K562 (cell line): ENCODE data around the gene CDT1. TPM values are rescaled to one million over a fixed set of nuclear protein-coding genes. Genes with fewer than 3 reads are reported as not detected.

Source experiments
- ERF ChIP-seq: fragments of 450-650 bp; formaldehyde crosslinking; IDR thresholded peaks from 2 replicates; pipeline ENCODE4 v1.4.0; 2020; ENCODE audit warnings: mild to moderate bottlenecking, mixed read lengths
- ESRRA ChIP-seq: fragments of 450-650 bp; IDR thresholded peaks from 2 replicates; pipeline ENCODE4 v1.6.1; 2014; ENCODE audit warnings: low read depth, mild to moderate bottlenecking, moderate library complexity, borderline replicate concordance
- GTF2A2 ChIP-seq: IDR thresholded peaks from 2 replicates; pipeline ENCODE4 v1.6.1; 2016; ENCODE audit warnings: mild to moderate bottlenecking, missing genetic modification characterization, missing compliant biosample characterization
- KLF10 ChIP-seq: fragments of 250-450 bp; sonication (Bioruptor Pico); IDR thresholded peaks from 2 replicates; pipeline ENCODE4 v1.6.1; 2021; ENCODE audit warnings: matching md5 sums
- KLF6 ChIP-seq: fragments of 250-450 bp; sonication (Bioruptor Pico); IDR thresholded peaks from 2 replicates; pipeline ENCODE4 v1.4.0; 2020; ENCODE audit warnings: mild to moderate bottlenecking, moderate library complexity, borderline replicate concordance
- MEF2A ChIP-seq: IDR thresholded peaks from 2 replicates; pipeline ENCODE4 v1.6.1; 2011; ENCODE audit warnings: low read depth, mild to moderate bottlenecking, low read length, moderate library complexity; ENCODE audit not compliant: control insufficient read depth
- MEF2D ChIP-seq: conservative IDR thresholded peaks from 2 replicates; pipeline ENCODE4 v1.6.1; 2016; ENCODE audit warnings: low read depth, missing genetic modification characterization, missing compliant biosample characterization
- NCOA6 ChIP-seq: fragments of 450-650 bp; IDR thresholded peaks from 2 replicates; pipeline ENCODE4 v1.6.1; 2017; ENCODE audit warnings: mild to moderate bottlenecking
- NUFIP1 ChIP-seq: fragments of 450-650 bp; IDR thresholded peaks from 2 replicates; pipeline ENCODE4 v1.6.1; 2018; ENCODE audit not compliant: partially characterized antibody
- PTRF ChIP-seq: fragments of 450-650 bp; IDR thresholded peaks from 2 replicates; pipeline ENCODE4 v1.6.1; 2016; ENCODE audit warnings: mild to moderate bottlenecking, missing genetic modification characterization, missing compliant biosample characterization
- PYGO2 ChIP-seq: fragments of 450-650 bp; IDR thresholded peaks from 2 replicates; pipeline ENCODE4 v1.6.1; 2016; ENCODE audit warnings: mild to moderate bottlenecking, missing genetic modification characterization, moderate library complexity, missing compliant biosample characterization
- RBM39 ChIP-seq: fragments of 200-400 bp; formaldehyde crosslinking; optimal IDR thresholded peaks from 2 replicates; pipeline ENCODE3; 2018; ENCODE audit warnings: low read depth, low read length
- SIRT6 ChIP-seq: IDR thresholded peaks from one replicate; pipeline ENCODE4 v1.6.1; 2012; ENCODE audit warnings: low read depth, mild to moderate bottlenecking, control low read depth, inconsistent platforms, low read length, moderate library complexity
- SIX5 ChIP-seq, 2 experiments: IDR thresholded peaks; 2 replicates each; pipeline ENCODE4 v1.6.1; 2011; ENCODE audit warnings: low read length in 2 of 2, borderline replicate concordance in 1 of 2, low read depth in 1 of 2, mild to moderate bottlenecking in 1 of 2, moderate library complexity in 1 of 2; ENCODE audit not compliant: insufficient read depth in 1 of 2
- SREBF1 ChIP-seq: fragments of 150-350 bp; IDR thresholded peaks from 2 replicates; pipeline ENCODE4 v1.6.1; 2014; ENCODE audit warnings: antibody characterized with exemption, low read depth, low read length, borderline replicate concordance
- TAF1 ChIP-seq: IDR thresholded peaks from 2 replicates; pipeline ENCODE4 v1.6.1; 2011; ENCODE audit warnings: mild to moderate bottlenecking, low read length, moderate library complexity; ENCODE audit not compliant: insufficient read depth, control insufficient read depth, severe bottlenecking; ENCODE audit errors: extremely low read depth
- ZNF134 ChIP-seq: fragments of 250-450 bp; sonication (Bioruptor Pico); conservative IDR thresholded peaks from 2 replicates; pipeline ENCODE4 v1.4.0; 2020
- ZNF444 ChIP-seq: fragments of 250-450 bp; sonication (Bioruptor Pico); IDR thresholded peaks from 2 replicates; pipeline ENCODE4 v1.4.0; 2020; ENCODE audit warnings: mild to moderate bottlenecking, moderate library complexity
- ZNF511 ChIP-seq: sonication (generic); formaldehyde crosslinking; IDR thresholded peaks from 2 replicates; pipeline ENCODE4 v1.8.0; 2022; ENCODE audit warnings: mild to moderate bottlenecking, missing genetic modification reagents
- ZNF584 ChIP-seq: fragments of 200-800 bp; sonication (Bioruptor generic); IDR thresholded peaks from 2 replicates; pipeline ENCODE4 v1.6.1; 2016; ENCODE audit warnings: low read depth, mild to moderate bottlenecking, missing genetic modification characterization, missing compliant biosample characterization
- polyA plus RNA-seq, 8 experiments: library from polyadenylated mRNA; depleted of rRNA in 4 of 8; stranded (reverse) in 5 of 8; unstranded in 3 of 8; fragments of >200 nt; fragmentation: Nextera tagmentation in 2 of 8; fragmentation: Illumina TruSeq in 1 of 8; extraction: Ambion mirVana in 2 of 8; extraction: Trizol in 1 of 8; gene quantifications; 2 replicates each; pipeline versions ENCODE4 v1.2.1 to v1.2.3, GENCODE V29; 2011 to 2014; ENCODE audit warnings: inconsistent platforms in 1 of 8, missing spikeins in 1 of 8
- total RNA-seq, 7 experiments: library from RNA; depleted of rRNA in 6 of 7; stranded (reverse); fragments of >200 nt in 6 of 7; fragmentation: Illumina TruSeq in 2 of 7; extraction: Trizol in 2 of 7; gene quantifications; 2 replicates each; pipeline versions ENCODE4 v1.2.1 to v1.2.3, GENCODE V29; 2011 to 2021; ENCODE audit warnings: low replicate concordance in 1 of 7
- TF ChIP-seq, protein P1 (sequence below): IDR thresholded peaks from 2 replicates; pipeline ENCODE4 v1.6.1; 2014; ENCODE audit warnings: antibody characterized with exemption
- TF ChIP-seq, protein P2 (sequence below): IDR thresholded peaks from 2 replicates; pipeline ENCODE4 v1.6.1; 2012; ENCODE audit warnings: low read depth, low read length, improper control_type of control experiment, borderline replicate concordance
- TF ChIP-seq, protein P3 (sequence below): fragments of 250-450 bp; sonication (Bioruptor Pico); IDR thresholded peaks from 2 replicates; pipeline ENCODE4 v1.8.0; 2021; ENCODE audit warnings: mild to moderate bottlenecking, moderate library complexity

The CDT1 gene
- total and polyA plus RNA-seq, 9 of the 15 experiments (the other 6 are each of a cell fraction or from before 2014, with no cell fraction given): 0.92 to 178 (median 14.2) TPM

GRCh38 chr16:88810912-88811768 is 7.6 kb downstream of the CDT1 start (continued):
- TF ChIP-seq KLF10 (CRISPR knock-in tag) (no peak), ZNF444 (CRISPR knock-in tag) (no peak), ESRRA (no peak), MEF2A (no peak), PTRF (tag) (no peak), NCOA6 (no peak), SIRT6 (no peak), SREBF1 (no peak), MEF2D (tag) (no peak), PYGO2 (tag) (no peak), RBM39 (no peak), ZNF584 (CRISPR knock-in tag) (no peak), ERF (CRISPR knock-in tag) (peak; percentile 24; the same call in 1 of the 2 replicates), KLF6 (CRISPR knock-in tag) (no peak), SIX5 (IDR thresholded peaks at IDR 0.05; ENCODE audit: borderline replicate concordance in 1 of 2, insufficient read depth in 1 of 2, low read depth in 1 of 2, low read length in 2 of 2) (no peak), ZNF511 (CRISPR knock-in tag) (peak; percentile 61; the same call in 1 of the 2 replicates), GTF2A2 (tag) (no peak), TAF1 (no peak), NUFIP1 (no peak), ZNF134 (CRISPR knock-in tag) (no peak)
- TF ChIP-seq, protein P1, sequence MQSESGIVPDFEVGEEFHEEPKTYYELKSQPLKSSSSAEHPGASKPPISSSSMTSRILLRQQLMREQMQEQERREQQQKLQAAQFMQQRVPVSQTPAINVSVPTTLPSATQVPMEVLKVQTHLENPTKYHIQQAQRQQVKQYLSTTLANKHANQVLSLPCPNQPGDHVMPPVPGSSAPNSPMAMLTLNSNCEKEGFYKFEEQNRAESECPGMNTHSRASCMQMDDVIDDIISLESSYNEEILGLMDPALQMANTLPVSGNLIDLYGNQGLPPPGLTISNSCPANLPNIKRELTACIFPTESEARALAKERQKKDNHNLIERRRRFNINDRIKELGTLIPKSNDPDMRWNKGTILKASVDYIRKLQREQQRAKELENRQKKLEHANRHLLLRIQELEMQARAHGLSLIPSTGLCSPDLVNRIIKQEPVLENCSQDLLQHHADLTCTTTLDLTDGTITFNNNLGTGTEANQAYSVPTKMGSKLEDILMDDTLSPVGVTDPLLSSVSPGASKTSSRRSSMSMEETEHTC: peak; percentile 52; the same call in 1 of the 2 replicates
- TF ChIP-seq, protein P2, sequence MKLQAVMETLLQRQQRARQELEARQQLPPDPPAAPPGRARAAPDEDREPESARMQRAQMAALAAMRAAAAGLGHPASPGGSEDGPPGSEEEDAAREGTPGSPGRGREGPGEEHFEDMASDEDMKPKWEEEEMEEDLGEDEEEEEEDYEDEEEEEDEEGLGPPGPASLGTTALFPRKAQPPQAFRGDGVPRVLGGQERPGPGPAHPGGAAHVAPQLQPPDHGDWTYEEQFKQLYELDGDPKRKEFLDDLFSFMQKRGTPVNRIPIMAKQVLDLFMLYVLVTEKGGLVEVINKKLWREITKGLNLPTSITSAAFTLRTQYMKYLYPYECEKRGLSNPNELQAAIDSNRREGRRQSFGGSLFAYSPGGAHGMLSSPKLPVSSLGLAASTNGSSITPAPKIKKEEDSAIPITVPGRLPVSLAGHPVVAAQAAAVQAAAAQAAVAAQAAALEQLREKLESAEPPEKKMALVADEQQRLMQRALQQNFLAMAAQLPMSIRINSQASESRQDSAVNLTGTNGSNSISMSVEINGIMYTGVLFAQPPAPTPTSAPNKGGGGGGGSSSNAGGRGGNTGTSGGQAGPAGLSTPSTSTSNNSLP: no peak
- TF ChIP-seq, protein P3, sequence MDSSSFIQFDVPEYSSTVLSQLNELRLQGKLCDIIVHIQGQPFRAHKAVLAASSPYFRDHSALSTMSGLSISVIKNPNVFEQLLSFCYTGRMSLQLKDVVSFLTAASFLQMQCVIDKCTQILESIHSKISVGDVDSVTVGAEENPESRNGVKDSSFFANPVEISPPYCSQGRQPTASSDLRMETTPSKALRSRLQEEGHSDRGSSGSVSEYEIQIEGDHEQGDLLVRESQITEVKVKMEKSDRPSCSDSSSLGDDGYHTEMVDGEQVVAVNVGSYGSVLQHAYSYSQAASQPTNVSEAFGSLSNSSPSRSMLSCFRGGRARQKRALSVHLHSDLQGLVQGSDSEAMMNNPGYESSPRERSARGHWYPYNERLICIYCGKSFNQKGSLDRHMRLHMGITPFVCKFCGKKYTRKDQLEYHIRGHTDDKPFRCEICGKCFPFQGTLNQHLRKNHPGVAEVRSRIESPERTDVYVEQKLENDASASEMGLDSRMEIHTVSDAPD: no peak
